ENCODE measurements around the gene TMEM214.

The TMEM214 gene

GRCh38 chr2:27085062-27085672 is 52.4 kb downstream of the TMEM214 start:
- no peak for DNase-seq (ENCODE audit: low read depth in 2 of 2)

- no peak for DNase-seq (ENCODE audit: low read depth in 2 of 2)
These were observed 52.9 kb downstream of the TMEM214 start for GRCh38 chr2:27085673-27086089.

GRCh38 chr2:27086090-27086723 is 53.4 kb downstream of the TMEM214 start:
- peak; percentile 80 to 82 for DNase-seq (ENCODE audit: low read depth in 2 of 2)

GRCh38 chr2:27086724-27087593 is 54.2 kb downstream of the TMEM214 start, which contains the start of gene KHK:
TSS of gene KHK (plus strand) at chr2:27086772. CDS start at chr2:27087260, 488 bp downstream.
- DNase-seq (ENCODE audit: low read depth in 2 of 2) = no peak

- no peak for DNase-seq (ENCODE audit: low read depth in 2 of 2)
These were observed 55.2 kb downstream of the TMEM214 start for GRCh38 chr2:27087823-27088410.

- DNase-seq (ENCODE audit: low read depth in 2 of 2) = no peak
These were observed 55.9 kb downstream of the TMEM214 start for GRCh38 chr2:27088634-27089033.

GRCh38 chr2:27089111-27089954 is 56.6 kb downstream of the TMEM214 start:
- DNase-seq (ENCODE audit: low read depth in 2 of 2) = no peak

All from fibroblast of skin of left quadriceps (primary cell).